ENCODE results near the gene KRTAP9-9. TPM values are rescaled to one million over a fixed set of nuclear protein-coding genes. Genes with fewer than 3 reads are reported as not detected.

KRTAP9-9 gene
- total and polyA plus RNA-seq, 8 donors, result not detected

- WGBS, 5 donors, result 81 to 87% (median 85%) methylated on average over 12 of the region's 12 CpGs
- Histone ChIP-seq H3K4me3 (no peak overlapping the region), H3K27ac (no peak overlapping the region), H3K36me3 (no peaks in the 10 kb centered on the region), H3K4me1 (peaks cover 0 to 6% (median 0%) of the 10 kb centered on the region in 4 donors), H3K9me3 (no peaks in the 10 kb centered on the region), H3K27me3 (peaks cover 0 to 19% (median 0%) of the 10 kb centered on the region in 3 donors)
- TF ChIP-seq POLR2AphosphoS5 (IDR thresholded peaks at IDR 0.05), result no peak
- no peak for TF ChIP-seq CTCF (IDR thresholded peaks at IDR 0.05)
- TF ChIP-seq POLR2A (IDR thresholded peaks at IDR 0.05), result no peak
- TF ChIP-seq EP300 (IDR thresholded peaks at IDR 0.05), result no peak
- intact Hi-C loops (cut with DNase I; ENCODE audit: low total_unique reads), result no loop called here
- no peak for DNase-seq
Measured at GRCh38 chr17:41304091-41304490, 48.9 kb downstream of the KRTAP9-9 start.

Small RNA genes lying within 50 kb of the gene (small RNA-seq; reads per million reads assigned to genes)
- gene KRTAP9-10P, result 0 reads per million in 4 donors

Other genes starting within 250 kb of the KRTAP9-9 start
Only the 30 nearest of the 40 such genes appear.
- not detected for gene KRTAP2-3, start 195.3 kb upstream of the KRTAP9-9 start, total RNA-seq
- not detected for gene KRTAP2-3, start 195.3 kb upstream of the KRTAP9-9 start, polyA plus RNA-seq
- not detected for gene KRTAP2-4, start 189.5 kb upstream of the KRTAP9-9 start, total RNA-seq
- not detected for gene KRTAP2-4, start 189.5 kb upstream of the KRTAP9-9 start, polyA plus RNA-seq
- gene KRTAP4-7, start 171.2 kb upstream of the KRTAP9-9 start, total RNA-seq, result not detected
- not detected for gene KRTAP4-7, start 171.2 kb upstream of the KRTAP9-9 start, polyA plus RNA-seq
- gene KRTAP4-8, start 157.2 kb upstream of the KRTAP9-9 start, total RNA-seq, result not detected
- not detected for gene KRTAP4-8, start 157.2 kb upstream of the KRTAP9-9 start, polyA plus RNA-seq
- gene KRTAP4-16, start 153.2 kb upstream of the KRTAP9-9 start, total RNA-seq, result not detected
- not detected for gene KRTAP4-16, start 153.2 kb upstream of the KRTAP9-9 start, polyA plus RNA-seq
- gene KRTAP4-9, start 150.0 kb upstream of the KRTAP9-9 start, total RNA-seq, result not detected
- gene KRTAP4-9, start 150.0 kb upstream of the KRTAP9-9 start, polyA plus RNA-seq, result not detected
- gene KRTAP4-11, start 137.0 kb upstream of the KRTAP9-9 start, total RNA-seq, result not detected
- not detected for gene KRTAP4-11, start 137.0 kb upstream of the KRTAP9-9 start, polyA plus RNA-seq
- not detected for gene KRTAP4-12, start 131.2 kb upstream of the KRTAP9-9 start, total RNA-seq
- gene KRTAP4-12, start 131.2 kb upstream of the KRTAP9-9 start, polyA plus RNA-seq, result not detected
- gene KRTAP4-6, start 114.8 kb upstream of the KRTAP9-9 start, total RNA-seq, result not detected
- gene KRTAP4-6, start 114.8 kb upstream of the KRTAP9-9 start, polyA plus RNA-seq, result not detected
- not detected for gene KRTAP4-5, start 105.6 kb upstream of the KRTAP9-9 start, total RNA-seq
- gene KRTAP4-5, start 105.6 kb upstream of the KRTAP9-9 start, polyA plus RNA-seq, result not detected
- not detected for gene KRTAP4-4, start 94.6 kb upstream of the KRTAP9-9 start, total RNA-seq
- gene KRTAP4-4, start 94.6 kb upstream of the KRTAP9-9 start, polyA plus RNA-seq, result not detected
- gene KRTAP4-3, start 87.2 kb upstream of the KRTAP9-9 start, total RNA-seq, result not detected
- gene KRTAP4-3, start 87.2 kb upstream of the KRTAP9-9 start, polyA plus RNA-seq, result not detected
- not detected for gene KRTAP4-2, start 77.2 kb upstream of the KRTAP9-9 start, total RNA-seq
- gene KRTAP4-2, start 77.2 kb upstream of the KRTAP9-9 start, polyA plus RNA-seq, result not detected
- not detected for gene KRTAP4-1, start 70.5 kb upstream of the KRTAP9-9 start, total RNA-seq
- gene KRTAP4-1, start 70.5 kb upstream of the KRTAP9-9 start, polyA plus RNA-seq, result not detected
- not detected for gene KRTAP9-1, start 65.5 kb upstream of the KRTAP9-9 start, total RNA-seq
- not detected for gene KRTAP9-1, start 65.5 kb upstream of the KRTAP9-9 start, polyA plus RNA-seq
- gene KRTAP9-2, start 28.7 kb upstream of the KRTAP9-9 start, total RNA-seq, result not detected
- not detected for gene KRTAP9-2, start 28.7 kb upstream of the KRTAP9-9 start, polyA plus RNA-seq
- gene KRTAP9-3, start 22.9 kb upstream of the KRTAP9-9 start, total RNA-seq, result not detected
- gene KRTAP9-3, start 22.9 kb upstream of the KRTAP9-9 start, polyA plus RNA-seq, result not detected
- gene KRTAP9-8, start 17.4 kb upstream of the KRTAP9-9 start, total RNA-seq, result not detected
- gene KRTAP9-8, start 17.4 kb upstream of the KRTAP9-9 start, polyA plus RNA-seq, result not detected
- gene KRTAP9-4, start 5.7 kb upstream of the KRTAP9-9 start, total RNA-seq, result not detected
- not detected for gene KRTAP9-4, start 5.7 kb upstream of the KRTAP9-9 start, polyA plus RNA-seq
- not detected for gene KRTAP9-6, start 10.0 kb downstream of the KRTAP9-9 start, total RNA-seq
- gene KRTAP9-6, start 10.0 kb downstream of the KRTAP9-9 start, polyA plus RNA-seq, result not detected
- gene KRTAP9-7, start 20.3 kb downstream of the KRTAP9-9 start, total RNA-seq, result not detected
- gene KRTAP9-7, start 20.3 kb downstream of the KRTAP9-9 start, polyA plus RNA-seq, result not detected
- not detected for gene KRTAP29-1, start 47.5 kb downstream of the KRTAP9-9 start, total RNA-seq
- not detected for gene KRTAP29-1, start 47.5 kb downstream of the KRTAP9-9 start, polyA plus RNA-seq
- not detected for gene KRTAP16-1, start 53.9 kb downstream of the KRTAP9-9 start, total RNA-seq
- not detected for gene KRTAP16-1, start 53.9 kb downstream of the KRTAP9-9 start, polyA plus RNA-seq
- not detected for gene KRTAP17-1, start 60.3 kb downstream of the KRTAP9-9 start, total RNA-seq
- gene KRTAP17-1, start 60.3 kb downstream of the KRTAP9-9 start, polyA plus RNA-seq, result not detected
- gene KRT33A, start 95.4 kb downstream of the KRTAP9-9 start, total RNA-seq, result not detected
- gene KRT33A, start 95.4 kb downstream of the KRTAP9-9 start, polyA plus RNA-seq, result under 1 TPM in 1 of 3 donors, not detected in 2; 0.45 TPM
- gene KRT33B, start 114.4 kb downstream of the KRTAP9-9 start, total RNA-seq, result not detected
- gene KRT33B, start 114.4 kb downstream of the KRTAP9-9 start, polyA plus RNA-seq, result not detected
- not detected for gene KRT34, start 126.9 kb downstream of the KRTAP9-9 start, total RNA-seq
- under 1 TPM in 1 of 3 donors, not detected in 2; 0.20 TPM for gene KRT34, start 126.9 kb downstream of the KRTAP9-9 start, polyA plus RNA-seq
- not detected for gene KRT31, start 142.2 kb downstream of the KRTAP9-9 start, total RNA-seq
- 1 to 10 TPM in 1 of 3 donors, not detected in 2; 3.1 TPM for gene KRT31, start 142.2 kb downstream of the KRTAP9-9 start, polyA plus RNA-seq
- gene KRT37, start 169.2 kb downstream of the KRTAP9-9 start, total RNA-seq, result not detected
- gene KRT37, start 169.2 kb downstream of the KRTAP9-9 start, polyA plus RNA-seq, result not detected
- gene KRT38, start 185.6 kb downstream of the KRTAP9-9 start, total RNA-seq, result not detected
- gene KRT38, start 185.6 kb downstream of the KRTAP9-9 start, polyA plus RNA-seq, result not detected